Hematopoietic multipotent progenitor cell treated with erythropoietin and hydrocortisone succinate and interleukin-3 and kit ligand, for 4 days (in vitro differentiated cells): ENCODE measurements around the gene C1orf94.

Experiments used
- DNase-seq: peaks from one replicate; pipeline ENCODE4 v3.0.0-alpha.2; 2015

Gene C1orf94

DNA sequence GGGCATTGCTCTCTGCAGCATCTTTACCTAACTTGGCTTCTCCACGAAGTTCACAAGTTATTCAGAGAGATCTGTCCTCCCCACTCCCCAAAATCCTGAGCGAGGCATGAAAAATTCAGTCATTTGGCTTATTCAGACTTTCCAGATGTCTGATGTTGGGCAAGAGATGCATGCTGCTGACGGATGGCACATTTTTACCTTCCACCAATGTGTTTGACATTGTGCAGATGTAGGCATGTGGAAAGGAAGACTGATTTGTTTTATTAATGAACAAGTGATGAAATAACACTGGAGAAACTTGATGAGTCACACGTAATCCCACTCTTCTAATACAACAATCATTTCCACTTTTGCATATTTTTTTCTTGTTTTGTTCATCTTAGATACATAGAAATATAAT lies 86.7 kb downstream of the C1orf94 start:
- DNase-seq, result no peak

DNA sequence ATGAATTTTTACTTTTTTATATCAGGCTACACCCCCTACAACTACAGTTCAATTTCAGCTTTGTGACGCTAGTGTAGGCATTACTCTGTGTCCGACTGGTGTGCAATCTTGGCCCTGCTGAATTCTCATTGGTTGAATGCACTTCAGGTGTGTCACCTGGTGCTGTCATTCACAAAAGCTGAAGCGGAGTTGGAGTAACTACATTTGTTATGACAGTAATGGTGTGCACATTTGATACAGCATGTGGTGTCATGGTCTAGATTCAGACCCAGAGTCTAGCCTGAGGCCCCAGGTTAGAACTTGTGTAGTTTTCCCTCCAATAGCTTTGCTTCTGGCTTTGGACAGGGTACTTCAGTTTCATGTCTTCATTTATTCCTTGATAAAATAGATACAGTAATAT lies 88.7 kb downstream of the C1orf94 start:
- DNase-seq, result no peak

DNA sequence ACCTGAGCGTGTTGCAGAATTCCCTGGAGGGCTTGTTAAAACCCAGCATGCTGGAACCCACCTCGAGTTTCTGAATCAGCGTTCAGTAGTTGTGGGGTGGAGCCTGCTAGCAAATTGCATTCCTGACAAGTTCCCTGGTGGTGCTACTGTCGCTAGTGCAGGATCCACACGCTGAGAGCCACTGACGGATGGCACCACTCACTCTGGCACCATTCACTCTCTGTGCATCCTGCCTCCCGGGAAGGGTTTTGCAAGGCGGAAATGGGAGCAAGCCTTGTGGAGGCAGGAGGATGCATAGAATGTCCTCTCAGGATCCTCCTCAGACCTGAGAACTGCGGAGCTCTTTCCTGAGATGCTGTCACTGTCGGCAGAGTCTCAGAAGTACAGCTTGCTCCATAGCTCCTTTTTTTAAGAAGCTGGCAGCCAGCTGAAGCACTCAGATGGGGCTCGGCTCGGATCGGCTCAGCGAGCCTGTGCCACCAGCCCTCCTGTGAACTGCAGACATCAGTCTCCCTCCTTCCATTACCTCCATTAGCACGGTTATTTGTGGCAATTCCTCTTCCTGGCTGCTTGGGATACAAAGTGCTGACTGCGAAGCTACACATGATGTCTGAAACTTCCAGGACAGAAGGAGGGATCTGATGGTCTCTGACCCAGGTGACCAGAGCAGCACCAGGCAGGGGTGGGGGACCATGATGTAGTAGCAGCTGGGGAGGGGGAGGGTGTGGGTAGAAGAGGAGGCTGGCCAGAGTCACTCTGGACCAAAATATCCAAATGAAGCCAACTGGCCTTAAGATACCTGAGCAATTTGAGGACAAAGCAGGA lies 89.6 kb downstream of the C1orf94 start:
- no peak for DNase-seq

DNA sequence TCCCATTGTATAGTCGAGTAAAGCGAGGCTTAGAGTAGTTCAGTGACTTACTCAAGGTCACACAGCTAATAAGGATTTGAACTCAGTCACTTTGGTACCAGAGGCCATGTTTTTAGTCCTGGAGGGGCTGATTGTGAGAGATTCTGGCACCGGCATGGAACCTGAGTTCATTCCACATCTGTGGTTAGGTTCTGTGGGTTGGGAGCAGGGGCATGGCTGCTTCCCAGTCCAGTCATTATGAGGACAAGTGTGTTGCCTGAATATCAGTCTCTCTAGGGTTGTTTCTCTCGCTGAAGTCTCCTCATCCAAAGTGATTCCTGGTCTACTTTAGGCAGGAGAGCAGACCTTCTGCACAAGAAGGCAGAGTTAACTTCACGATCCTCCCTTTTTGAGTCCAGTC lies 90.6 kb downstream of the C1orf94 start:
- DNase-seq, result no peak

DNA sequence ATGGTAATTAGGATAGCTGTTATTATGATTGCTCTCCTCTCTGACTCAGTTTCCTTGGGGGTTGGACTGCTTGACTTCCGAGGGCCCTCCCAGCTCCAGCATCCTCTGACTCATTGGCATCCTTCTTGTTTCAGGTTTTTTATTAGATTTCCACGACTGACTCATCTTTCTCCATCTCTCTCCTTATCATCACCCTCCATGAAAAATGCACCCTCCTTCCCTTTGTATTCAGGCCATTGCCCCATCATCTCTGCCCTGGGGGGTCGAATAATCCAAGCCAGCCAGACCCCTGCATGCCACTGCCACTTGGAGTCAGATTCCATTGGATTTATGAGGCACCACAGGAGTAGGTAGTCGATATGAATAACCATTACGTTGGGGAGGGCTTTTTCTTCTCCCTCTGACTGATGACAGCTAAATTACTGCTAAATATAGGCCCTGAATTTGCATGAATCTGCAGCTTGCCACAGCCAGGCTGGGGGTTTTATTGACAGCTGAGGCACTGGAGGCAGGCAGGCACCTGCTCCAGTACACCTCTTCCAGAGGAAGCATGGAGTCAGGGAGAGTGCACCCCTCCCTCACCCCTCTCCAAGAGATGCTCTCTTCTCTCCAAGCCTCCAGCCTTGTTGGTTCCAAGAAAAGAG lies 91.7 kb downstream of the C1orf94 start:
- no peak for DNase-seq
